OCI-LY3 (cell line): ENCODE data around the gene AQP10.

Source experiments
- CTCF ChIP-seq: fragments of 200-600, 300-600 bp; sonication (generic); IDR thresholded peaks from 2 replicates; pipeline ENCODE4 v1.5.1; 2014; ENCODE audit warnings: antibody characterized with exemption, low read length, low read depth
- EZH2phosphoT487 ChIP-seq: fragments of 200-600 bp; shearing (Covaris generic); IDR thresholded peaks from 2 replicates; pipeline ENCODE4 v1.6.1; 2018; ENCODE audit warnings: antibody characterized with exemption, mixed run types, low read depth

GRCh38 chr1:154320882-154321608 is at the start of gene AQP10:
- TF ChIP-seq CTCF (no peak), EZH2phosphoT487 (no peak)
